Gastrocnemius medialis (tissue), 4 donors: ENCODE data around the gene RAD51B.

ENCODE experiments used
- POLR2A ChIP-seq, 2 donors: fragments of 450-650 bp; IDR thresholded peaks; one replicate each; pipeline ENCODE4 v1.6.1; 2017; ENCODE audit warnings: antibody characterized with exemption in 2 of 2, mild to moderate bottlenecking in 2 of 2, moderate library complexity in 2 of 2
- TF ChIP-seq, protein P1 (sequence below), 5 experiments: fragments of 450-650 bp in 3 of 5; fragments of 200-600 bp in 2 of 5; sonication (generic) in 2 of 5; IDR thresholded peaks in 4 of 5; conservative IDR thresholded peaks in 1 of 5; 1 replicate in 4 of 5; 2 replicates in 1 of 5; pipeline ENCODE4 v1.5.1; 2016 to 2019; ENCODE audit warnings: antibody characterized with exemption in 5 of 5, mild to moderate bottlenecking in 3 of 5, moderate library complexity in 3 of 5

DNA sequence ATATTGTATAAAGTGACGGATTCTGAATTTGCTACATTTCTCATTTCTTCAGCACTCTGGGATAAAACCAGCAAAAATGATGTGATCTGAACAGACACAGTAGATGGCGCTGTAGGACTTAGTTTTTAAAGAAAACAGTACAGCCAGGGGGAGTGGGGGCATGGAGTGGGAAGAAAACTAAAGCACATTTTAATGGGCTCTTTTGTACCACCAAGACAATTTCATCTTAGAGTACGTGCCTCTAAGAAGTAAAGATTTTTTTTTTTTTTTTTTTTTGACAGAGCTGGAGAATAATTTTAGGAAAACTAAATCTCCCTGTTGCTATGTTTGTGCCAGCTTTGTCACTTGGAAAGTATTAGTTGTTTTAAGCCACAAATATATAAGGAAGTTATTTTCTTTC is 124.4 kb downstream of the RAD51B start:
- TF ChIP-seq, protein P1, sequence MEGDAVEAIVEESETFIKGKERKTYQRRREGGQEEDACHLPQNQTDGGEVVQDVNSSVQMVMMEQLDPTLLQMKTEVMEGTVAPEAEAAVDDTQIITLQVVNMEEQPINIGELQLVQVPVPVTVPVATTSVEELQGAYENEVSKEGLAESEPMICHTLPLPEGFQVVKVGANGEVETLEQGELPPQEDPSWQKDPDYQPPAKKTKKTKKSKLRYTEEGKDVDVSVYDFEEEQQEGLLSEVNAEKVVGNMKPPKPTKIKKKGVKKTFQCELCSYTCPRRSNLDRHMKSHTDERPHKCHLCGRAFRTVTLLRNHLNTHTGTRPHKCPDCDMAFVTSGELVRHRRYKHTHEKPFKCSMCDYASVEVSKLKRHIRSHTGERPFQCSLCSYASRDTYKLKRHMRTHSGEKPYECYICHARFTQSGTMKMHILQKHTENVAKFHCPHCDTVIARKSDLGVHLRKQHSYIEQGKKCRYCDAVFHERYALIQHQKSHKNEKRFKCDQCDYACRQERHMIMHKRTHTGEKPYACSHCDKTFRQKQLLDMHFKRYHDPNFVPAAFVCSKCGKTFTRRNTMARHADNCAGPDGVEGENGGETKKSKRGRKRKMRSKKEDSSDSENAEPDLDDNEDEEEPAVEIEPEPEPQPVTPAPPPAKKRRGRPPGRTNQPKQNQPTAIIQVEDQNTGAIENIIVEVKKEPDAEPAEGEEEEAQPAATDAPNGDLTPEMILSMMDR (IDR thresholded peaks at IDR 0.05 in 4 of 5, conservative IDR thresholded peaks at IDR 0.05 in 1 of 5), result peak; percentile 64 to 78 (median 75)
- no peak for TF ChIP-seq POLR2A (IDR thresholded peaks at IDR 0.05)
